Thoracic aorta (tissue), 2 donors: ENCODE measurements around the gene STAU1. TPM values are rescaled to one million over a fixed set of nuclear protein-coding genes. Genes with fewer than 3 reads are reported as not detected.
"Not testable (repeated sequence)": the region's sequence is repeated elsewhere in the genome, so short reads cannot be mapped to it uniquely, and the experiment has no call there.

ENCODE experiments used
- ATAC-seq: fragments of 150-250 bp; one replicate; pipeline ENCODE4 v1.8.0; 2017; ENCODE audit warnings: low read depth; ENCODE audit not compliant: insufficient number of reproducible peaks, low FRiP score
- DNase-seq: peaks from one replicate; pipeline ENCODE4 v3.0.0-alpha.2; 2020; ENCODE audit warnings: low spot score
- H3K27ac ChIP-seq, 2 donors: fragments of 200-600 bp; sonication (generic); 1 replicate in 1 of 2; 2 replicates in 1 of 2; pipeline ENCODE4 v1.5.1; 2016; ENCODE audit warnings: mild to moderate bottlenecking in 2 of 2, moderate library complexity in 2 of 2
- H3K27me3 ChIP-seq: fragments of 200-600 bp; sonication (generic); replicated peaks from 2 replicates; pipeline ENCODE4 v1.6.0; 2016; ENCODE audit warnings: mild to moderate bottlenecking; ENCODE audit not compliant: insufficient read depth
- H3K36me3 ChIP-seq: fragments of 200-600 bp; sonication (generic); one replicate; pipeline ENCODE4 v1.5.1; 2016
- H3K4me1 ChIP-seq, 2 donors: fragments of 200-600 bp; sonication (generic); 1 replicate in 1 of 2; 2 replicates in 1 of 2; pipeline versions ENCODE4 v1.5.1 to v1.6.0; 2016; ENCODE audit warnings: low read depth in 2 of 2, mild to moderate bottlenecking in 1 of 2; ENCODE audit not compliant: control insufficient read depth in 1 of 2
- H3K4me3 ChIP-seq: fragments of 200-600 bp; sonication (generic); 2 replicates; pipeline ENCODE4 v1.5.1; 2016; ENCODE audit warnings: mild to moderate bottlenecking
- H3K9me3 ChIP-seq: fragments of 200-600 bp; sonication (generic); 2 replicates; pipeline ENCODE4 v1.5.1; 2016
- total RNA-seq, 2 donors: library from RNA; depleted of rRNA; stranded (reverse); fragments of >200 nt; gene quantifications; one replicate each; pipeline versions ENCODE4 v1.1.0 to v1.2.3, GENCODE V29; 2016
- TF ChIP-seq, protein P1 (sequence below): fragments of 200-600 bp; sonication (generic); IDR thresholded peaks from one replicate; pipeline ENCODE4 v1.5.1; 2019; ENCODE audit warnings: antibody characterized with exemption

STAU1 gene
- total RNA-seq, 2 donors from 2014 or later, result 54.0 to 94.2 TPM

DNA sequence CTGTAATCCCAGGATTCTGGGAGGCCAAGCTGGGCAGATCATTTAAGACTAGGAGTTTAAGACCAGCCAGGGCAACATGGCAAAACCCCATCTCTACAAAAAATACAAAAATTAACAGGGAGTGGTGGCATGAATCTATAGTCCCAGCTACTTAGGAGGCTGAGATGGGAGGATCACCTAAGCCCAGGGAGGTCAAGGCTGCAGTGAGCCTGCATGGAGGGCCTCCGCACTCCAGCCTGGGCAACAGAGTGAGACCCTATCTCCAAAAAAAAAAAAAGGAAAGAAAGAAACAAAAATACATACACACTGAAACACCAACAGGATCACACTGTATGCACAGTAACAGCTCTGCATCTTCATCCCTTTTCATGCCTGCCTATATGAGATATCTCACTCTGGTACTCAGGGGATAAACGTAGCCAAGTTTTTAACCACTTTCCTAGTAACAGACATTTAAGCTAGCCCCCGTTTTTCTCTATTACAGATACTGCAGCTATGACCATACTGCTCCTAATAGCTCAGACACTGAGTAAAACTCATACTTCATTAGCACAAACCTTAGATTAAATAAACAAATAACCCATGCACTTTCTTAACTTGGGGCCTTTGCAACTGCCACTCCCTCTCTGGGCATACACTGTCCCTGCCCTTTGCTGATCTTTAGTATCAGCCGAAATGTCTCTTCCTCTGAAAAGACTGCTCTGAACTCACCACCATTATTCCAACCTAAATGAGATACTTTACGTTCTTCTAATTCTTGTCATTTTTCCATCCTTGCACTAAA is 41.5 kb downstream of the STAU1 start:
- no peaks in the 10 kb centered on the region for H3K9me3 ChIP-seq
- ATAC-seq (no peak), DNase-seq (no peak)
- H3K4me1 ChIP-seq, result peaks cover 0 to 13% of the 10 kb centered on the region in 2 donors
- H3K27ac ChIP-seq, result no peak overlapping the region
- H3K27me3 ChIP-seq, result no peaks in the 10 kb centered on the region
- TF ChIP-seq, protein P1, sequence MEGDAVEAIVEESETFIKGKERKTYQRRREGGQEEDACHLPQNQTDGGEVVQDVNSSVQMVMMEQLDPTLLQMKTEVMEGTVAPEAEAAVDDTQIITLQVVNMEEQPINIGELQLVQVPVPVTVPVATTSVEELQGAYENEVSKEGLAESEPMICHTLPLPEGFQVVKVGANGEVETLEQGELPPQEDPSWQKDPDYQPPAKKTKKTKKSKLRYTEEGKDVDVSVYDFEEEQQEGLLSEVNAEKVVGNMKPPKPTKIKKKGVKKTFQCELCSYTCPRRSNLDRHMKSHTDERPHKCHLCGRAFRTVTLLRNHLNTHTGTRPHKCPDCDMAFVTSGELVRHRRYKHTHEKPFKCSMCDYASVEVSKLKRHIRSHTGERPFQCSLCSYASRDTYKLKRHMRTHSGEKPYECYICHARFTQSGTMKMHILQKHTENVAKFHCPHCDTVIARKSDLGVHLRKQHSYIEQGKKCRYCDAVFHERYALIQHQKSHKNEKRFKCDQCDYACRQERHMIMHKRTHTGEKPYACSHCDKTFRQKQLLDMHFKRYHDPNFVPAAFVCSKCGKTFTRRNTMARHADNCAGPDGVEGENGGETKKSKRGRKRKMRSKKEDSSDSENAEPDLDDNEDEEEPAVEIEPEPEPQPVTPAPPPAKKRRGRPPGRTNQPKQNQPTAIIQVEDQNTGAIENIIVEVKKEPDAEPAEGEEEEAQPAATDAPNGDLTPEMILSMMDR, result no peak
- no peak overlapping the region for H3K4me3 ChIP-seq
- H3K36me3 ChIP-seq, result peaks cover 20% of the 10 kb centered on the region

GRCh38 chr20:49140834-49141233 is 47.3 kb downstream of the STAU1 start:
- no peak for ATAC-seq
- H3K27ac ChIP-seq, result no peak overlapping the region
- no peak for DNase-seq
- no peaks in the 10 kb centered on the region for H3K9me3 ChIP-seq
- peaks cover 0 to 5% of the 10 kb centered on the region in 2 donors for H3K4me1 ChIP-seq
- H3K4me3 ChIP-seq, result no peak overlapping the region
- no peaks in the 10 kb centered on the region for H3K36me3 ChIP-seq
- TF ChIP-seq, protein P1, result no peak
- no peaks in the 10 kb centered on the region for H3K27me3 ChIP-seq

DNA sequence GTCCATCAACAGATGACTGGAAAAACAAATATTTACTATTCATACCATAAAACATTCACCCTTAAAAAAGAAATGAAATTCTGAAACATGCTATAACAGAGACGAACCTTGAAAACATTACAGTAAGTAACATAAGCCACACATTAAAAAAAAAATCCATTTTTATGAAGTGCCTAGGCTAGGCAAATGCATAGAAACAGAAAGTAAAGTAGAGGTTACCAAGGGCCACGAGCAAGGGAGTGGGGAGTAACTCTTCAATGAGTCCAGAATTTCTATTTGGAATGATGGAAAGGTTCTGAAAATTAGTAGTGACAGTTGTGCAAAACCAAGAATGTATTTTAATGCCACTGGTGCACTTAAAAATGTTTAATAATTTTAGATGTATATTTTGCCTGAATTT is 47.7 kb downstream of the STAU1 start:
- Histone ChIP-seq H3K4me3 (no peak overlapping the region), H3K36me3 (peaks cover under 1% of the 10 kb centered on the region), H3K27me3 (no peaks in the 10 kb centered on the region), H3K27ac (no peak overlapping the region), H3K4me1 (peaks cover 0 to 5% of the 10 kb centered on the region in 2 donors), H3K9me3 (no peaks in the 10 kb centered on the region)
- TF ChIP-seq, protein P1, result no peak
- ATAC-seq, result no peak
- no peak for DNase-seq

DNA sequence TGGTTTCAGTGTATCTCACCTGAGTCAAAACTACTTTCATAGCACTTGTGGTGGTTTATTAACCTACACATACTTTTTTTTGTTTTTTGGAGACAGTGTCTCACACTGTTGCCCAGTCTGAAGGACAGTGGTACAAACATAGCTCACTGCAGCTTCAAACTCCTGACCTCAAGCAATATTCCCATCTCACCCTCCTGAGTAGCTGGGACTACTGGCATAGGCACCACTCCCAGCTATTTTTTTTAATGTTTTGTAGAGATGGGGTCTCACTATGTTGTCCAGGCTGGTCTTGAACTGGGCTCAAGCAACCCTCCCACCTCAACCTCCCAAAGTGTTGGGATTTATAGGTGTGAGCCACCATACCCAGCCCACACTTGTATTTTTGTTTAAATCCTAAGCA is 49.7 kb downstream of the STAU1 start:
- ATAC-seq, result no peak
- TF ChIP-seq, protein P1, result no peak

GRCh38 chr20:49136817-49137571 is 51.1 kb downstream of the STAU1 start:
- no peak overlapping the region for H3K27ac ChIP-seq
- ATAC-seq (no peak), DNase-seq (no peak)
- H3K27me3 ChIP-seq, result no peaks in the 10 kb centered on the region
- H3K4me1 ChIP-seq, result peaks cover 4 to 5% of the 10 kb centered on the region in 2 donors
- peaks cover 16% of the 10 kb centered on the region for H3K36me3 ChIP-seq
- H3K4me3 ChIP-seq, result no peak overlapping the region
- TF ChIP-seq, protein P1, result no peak
- no peaks in the 10 kb centered on the region for H3K9me3 ChIP-seq

More for the DNA sequence above, 49.7 kb downstream of the STAU1 start:
- Histone ChIP-seq H3K9me3 (no peaks in the 10 kb centered on the region), H3K4me3 (no peak overlapping the region), H3K27me3 (no peaks in the 10 kb centered on the region), H3K36me3 (peaks cover 16% of the 10 kb centered on the region), H3K27ac (no peak overlapping the region), H3K4me1 (peaks cover under 1 to 5% of the 10 kb centered on the region in 2 donors)
- DNase-seq, result no peak

- not testable (repeated sequence) for H3K4me3 ChIP-seq, H3K27ac ChIP-seq, H3K9me3 ChIP-seq, H3K27me3 ChIP-seq, DNase-seq, ATAC-seq, H3K4me1 ChIP-seq
- peaks cover 20% of the 10 kb centered on the region for H3K36me3 ChIP-seq
Observed at GRCh38 chr20:49134797-49135196, 53.3 kb downstream of the STAU1 start.
